Heart right ventricle (tissue), 16 donors: ENCODE measurements around the gene SDK2. TPM values are rescaled to one million over a fixed set of nuclear protein-coding genes. Genes with fewer than 3 reads are reported as not detected.

ENCODE experiments used
- ATAC-seq, 8 donors: fragments of 200-7000 bp; cut with Tn5 transposase; one replicate each; pipeline ENCODE4 v1.9.1; 2020; ENCODE audit warnings: mild to moderate bottlenecking in 8 of 8, moderate library complexity in 8 of 8, moderate number of reproducible peaks in 1 of 8
- DNase-seq, 2 donors: peaks; one replicate each; pipeline ENCODE4 v3.0.0-alpha.2; 2020
- H3K27ac ChIP-seq, 10 donors: fragments of 200-600 bp; sonication (generic) in 2 of 10; one replicate each; pipeline versions ENCODE4 v1.5.0 to v1.8.0; 2020 to 2022; ENCODE audit warnings: mild to moderate bottlenecking in 3 of 10
- H3K27me3 ChIP-seq, 7 donors: fragments of 200-600 bp; one replicate each; pipeline ENCODE4 v1.8.0; 2021 to 2022; ENCODE audit warnings: mild to moderate bottlenecking in 2 of 7
- H3K36me3 ChIP-seq, 9 donors: fragments of 200-600 bp; sonication (generic) in 1 of 9; one replicate each; pipeline versions ENCODE4 v1.5.0 to v1.8.0; 2020 to 2022; ENCODE audit warnings: mild to moderate bottlenecking in 2 of 9
- H3K4me1 ChIP-seq, 9 donors: fragments of 200-600 bp; sonication (generic) in 1 of 9; one replicate each; pipeline versions ENCODE4 v1.5.0 to v1.8.0; 2020 to 2022; ENCODE audit warnings: mild to moderate bottlenecking in 4 of 9
- H3K4me3 ChIP-seq, 10 donors: fragments of 200-600 bp; sonication (generic) in 2 of 10; one replicate each; pipeline versions ENCODE4 v1.5.0 to v1.8.0; 2020 to 2022; ENCODE audit warnings: mild to moderate bottlenecking in 7 of 10, moderate library complexity in 2 of 10
- H3K9me3 ChIP-seq, 11 donors: fragments of 200-600 bp in 10 of 11; sonication (generic) in 2 of 11; one replicate each; pipeline versions ENCODE4 v1.5.0 to v1.8.0; 2013 to 2022; ENCODE audit warnings: mild to moderate bottlenecking in 2 of 11, control low read depth in 1 of 11, moderate library complexity in 1 of 11
- CTCF ChIP-seq, 9 donors: fragments of 200-600 bp; sonication (generic) in 2 of 9; IDR thresholded peaks; one replicate each; pipeline versions ENCODE4 v1.5.0 to v1.8.0; 2021 to 2022; ENCODE audit warnings: antibody characterized with exemption in 9 of 9, mild to moderate bottlenecking in 5 of 9, moderate library complexity in 1 of 9
- WGBS, 2 donors: extraction: QIAGEN DNeasy Blood & Tissue Kit; methylation state at CpG; one replicate each; pipeline ENCODE4 v1.1.7; 2013; ENCODE audit warnings: inconsistent platforms in 1 of 2; 5-methylcytosine and 5-hydroxymethylcytosine counted together
- intact Hi-C, 10 donors: fragments of 100-400 bp; cut with DNase I; formaldehyde crosslinking; loops; one replicate each; pipeline versions ENCODE4 v1.11.1 to v1.14.2; 2022
- polyA plus RNA-seq, 2 donors: library from polyadenylated mRNA; stranded (reverse); fragments of 200-250 nt; gene quantifications; one replicate each; pipeline ENCODE4 v1.2.3, GENCODE V29; 2013
- total RNA-seq, 10 donors: library from RNA; stranded (reverse); fragmentation: NEBNext Ultra II Directional in 3 of 10; extraction: Animal tissue kit (Norgen Biotek cat#: 25700) in 3 of 10; gene quantifications; one replicate each; pipeline versions ENCODE4 v1.2.1 to v1.2.4, GENCODE V29; 2021 to 2023
- donor health status: Arrhythmogenic right ventricular cardiomyopathy.
- donor health status: ischemic (EF 13 %, LVEDD 7.1; RV severe dilation, severe dysfunction).
- donor health status: healthy with polysubstance abuse.
- donor health status: DM: no; HTN: yes; CAD: no.
- donor health status: DM: no; HTN: no; CAD: no.
- donor health status: ischemic (EF 25% LVEDD 6.9; RV normal size, moderate dysfunction).
- donor health status: ischemic (EF 25% LVEDD 5.7; RV mildly dilated, moderate dysfunction).
- donor health status: healthy.
- donor health status: DM: yes; HTN: yes; CAD: no.
- donor health status: Ischemic cardiomyopathy.
- donor health status: ischemic (EF 35%, LVEDD 5.7; RV mildly dilated, moderate dysfunction).
- donor health status: nonischemic (EF 11% LVEDD 7.7; RV severe dilation, severe dysfunction).
- donor health status: DM: yes; HTN: yes; CAD: no.
- donor health status: PGD.
- donor health status: ischemic (EF 29% LVEDD 5.4; RV normal size, mild dysfunction).
- donor health status: nonischemic (EF 23%, LVEDD 6.1; RV moderate dilation, normal function).

Gene SDK2
- total and polyA plus RNA-seq, 12 donors = 0.44 to 4.2 (median 1.9) TPM

DNA sequence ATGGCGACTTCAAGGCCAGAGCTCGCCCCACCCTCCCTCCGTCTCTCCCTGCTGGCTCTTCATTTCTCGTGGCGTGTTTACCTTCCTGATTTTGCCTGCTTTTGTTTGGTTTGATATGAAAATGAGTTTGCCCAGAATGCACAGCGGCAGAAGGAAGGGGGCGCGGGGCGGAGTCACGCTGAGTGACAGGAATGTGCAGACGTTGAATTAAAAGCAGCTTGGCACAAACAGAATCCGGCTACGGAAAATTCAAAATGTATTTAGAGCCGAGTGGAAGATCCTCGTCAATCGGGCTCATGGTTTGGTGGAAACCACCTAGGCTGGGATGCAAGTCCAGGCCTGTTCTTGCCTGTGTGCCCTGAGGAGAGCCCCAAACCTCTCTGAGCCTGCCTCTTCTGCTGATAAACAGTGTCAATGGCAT, 102.7 kb downstream of the SDK2 start:
- no peak for TF ChIP-seq CTCF (IDR thresholded peaks at IDR 0.05)
- H3K36me3 ChIP-seq = no peaks in the 10 kb centered on the region
- DNase-seq (no peak), ATAC-seq (no peak)
- no peak overlapping the region for H3K27ac ChIP-seq
- intact Hi-C loops = no loop called here
- H3K27me3 ChIP-seq = no peaks in the 10 kb centered on the region
- WGBS, 2 donors = 89 to 93% methylated on average over 16 of the region's 16 CpGs
- H3K4me1 ChIP-seq = no peaks in the 10 kb centered on the region
- no peak overlapping the region for H3K4me3 ChIP-seq
- no peaks in the 10 kb centered on the region for H3K9me3 ChIP-seq

DNA sequence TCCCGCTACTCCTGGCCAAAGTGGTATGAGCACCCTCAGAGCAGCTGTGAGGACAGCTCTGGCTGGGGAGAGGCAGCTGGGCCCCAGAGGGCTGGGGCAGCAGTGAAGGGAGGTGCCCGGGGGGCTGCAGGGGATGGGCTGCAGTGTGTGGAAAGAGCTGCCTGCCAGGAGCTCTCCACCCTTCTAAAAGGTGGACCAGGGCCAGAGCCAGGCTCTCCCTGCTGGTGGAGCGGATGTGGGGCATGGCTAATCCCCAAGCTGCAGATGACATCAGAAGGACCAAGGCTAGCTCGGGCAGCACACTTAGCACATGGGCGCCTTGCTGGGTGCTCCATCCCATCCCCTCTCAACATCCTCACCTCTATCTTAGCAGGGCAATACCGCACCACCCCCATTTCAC, 103.1 kb downstream of the SDK2 start:
- no peak overlapping the region for H3K27ac ChIP-seq
- no peaks in the 10 kb centered on the region for H3K36me3 ChIP-seq
- no peaks in the 10 kb centered on the region for H3K9me3 ChIP-seq
- H3K4me3 ChIP-seq = no peak overlapping the region
- DNase-seq (no peak), ATAC-seq (peak in 1 of 8 donors; percentile 12)
- intact Hi-C loops = no loop called here
- no peak for TF ChIP-seq CTCF (IDR thresholded peaks at IDR 0.05)
- no peaks in the 10 kb centered on the region for H3K27me3 ChIP-seq
- H3K4me1 ChIP-seq = no peaks in the 10 kb centered on the region
- WGBS, 2 donors = 83 to 87% methylated on average over 6 of the region's 6 CpGs

DNA sequence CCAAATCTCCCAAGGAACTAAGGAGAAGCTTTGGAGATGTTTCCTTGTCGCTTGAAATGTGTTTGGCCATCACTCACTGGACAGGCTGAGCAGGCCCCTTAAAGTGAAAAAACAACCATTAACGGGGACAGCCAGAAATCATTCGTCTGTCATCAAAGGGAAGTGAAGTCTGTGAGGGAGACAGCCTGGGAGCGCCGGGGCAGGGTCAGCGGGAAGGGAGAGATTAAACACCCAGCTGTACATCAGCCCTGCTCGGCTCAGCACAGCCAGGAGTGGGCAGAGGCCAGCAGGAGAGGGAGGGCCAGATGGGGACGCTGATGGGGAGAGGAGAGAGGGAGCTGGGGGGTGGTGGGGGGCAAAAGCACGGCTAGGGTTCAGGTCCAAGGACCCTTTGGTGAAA, 105.1 kb downstream of the SDK2 start:
- Histone ChIP-seq H3K27me3 (no peaks in the 10 kb centered on the region), H3K4me1 (no peaks in the 10 kb centered on the region), H3K9me3 (no peaks in the 10 kb centered on the region), H3K4me3 (no peak overlapping the region), H3K27ac (no peak overlapping the region), H3K36me3 (no peaks in the 10 kb centered on the region)
- intact Hi-C loops = loop anchor here in 4 of 10 donors (2.0 to 10.0 kb wide), 4 partner anchors 38 to 104 kb away; no protein-coding TSS in a partner anchor
- no peak for TF ChIP-seq CTCF (IDR thresholded peaks at IDR 0.05)
- WGBS, 2 donors = 48 to 60% methylated on average over 9 of the region's 9 CpGs
- DNase-seq (no peak), ATAC-seq (no peak)

DNA sequence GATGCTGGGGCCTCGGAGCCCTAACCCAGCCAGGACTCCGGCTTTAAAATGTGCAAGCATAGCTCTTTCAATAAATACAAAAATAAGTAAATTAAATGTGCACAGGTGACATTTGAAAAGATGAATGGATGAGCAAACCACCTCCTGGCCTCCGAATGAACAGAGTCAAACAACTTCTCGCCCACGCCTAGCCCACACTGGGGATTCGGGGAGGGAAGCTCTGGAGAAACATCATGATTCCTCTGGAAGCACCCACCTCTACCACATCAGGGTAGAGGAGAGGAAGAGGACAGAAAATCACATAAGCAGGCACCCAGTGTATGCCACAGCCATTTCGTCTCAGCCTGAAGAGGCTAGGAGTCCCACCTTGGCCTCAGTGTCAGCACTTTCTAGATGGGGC, 105.8 kb downstream of the SDK2 start:
- no peak for ATAC-seq
- 96 to 97% methylated on average over 7 of the region's 7 CpGs for WGBS, 2 donors
- Histone ChIP-seq H3K4me3 (no peak overlapping the region), H3K36me3 (no peaks in the 10 kb centered on the region), H3K4me1 (no peaks in the 10 kb centered on the region), H3K9me3 (no peaks in the 10 kb centered on the region), H3K27ac (no peak overlapping the region), H3K27me3 (no peaks in the 10 kb centered on the region)
- no peak for DNase-seq
- intact Hi-C loops = loop anchor here in 4 of 10 donors (2.0 to 10.0 kb wide), 4 partner anchors 38 to 104 kb away; no protein-coding TSS in a partner anchor
- TF ChIP-seq CTCF (IDR thresholded peaks at IDR 0.05) = no peak
